GM12872 (cell line): ENCODE measurements around the gene PIK3AP1.

Experiments
- CTCF ChIP-seq: IDR thresholded peaks from 3 replicates; pipeline ENCODE4 v1.5.1; 2011; ENCODE audit warnings: low read depth, mild to moderate bottlenecking, low read length, moderate library complexity; ENCODE audit not compliant: insufficient read depth

PIK3AP1 gene

GRCh38 chr10:96708456-96708855 is 11.9 kb downstream of the PIK3AP1 start:
- no peak for TF ChIP-seq CTCF

GRCh38 chr10:96706331-96706853 is 13.9 kb downstream of the PIK3AP1 start:
- TF ChIP-seq CTCF: no peak

- no peak for TF ChIP-seq CTCF
Measured at GRCh38 chr10:96705134-96705533, 15.2 kb downstream of the PIK3AP1 start.

- no peak for TF ChIP-seq CTCF
Measured at GRCh38 chr10:96704563-96704962, 15.8 kb downstream of the PIK3AP1 start.

- TF ChIP-seq CTCF: no peak
Measured at GRCh38 chr10:96703358-96703757, 17.0 kb downstream of the PIK3AP1 start.

GRCh38 chr10:96701265-96701664 is 19.0 kb downstream of the PIK3AP1 start:
- TF ChIP-seq CTCF: no peak

- TF ChIP-seq CTCF: no peak
Measured at GRCh38 chr10:96700374-96701099, 19.8 kb downstream of the PIK3AP1 start.

GRCh38 chr10:96699613-96700012 is 20.7 kb downstream of the PIK3AP1 start:
- no peak for TF ChIP-seq CTCF
